OCI-LY1 (cell line): ENCODE measurements around the gene MCM10.
A peak's percentile ranks its signal among the peaks of the same experiment; 100 is the strongest.

Experiments
- CTCF ChIP-seq: fragments of 200-600 bp; sonication (generic), shearing (Covaris generic); IDR thresholded peaks from 2 replicates; pipeline ENCODE4 v1.5.1; 2017; ENCODE audit warnings: mild to moderate bottlenecking, antibody characterized with exemption, low read length, moderate library complexity, mixed read lengths
- EZH2 ChIP-seq: fragments of 200-600 bp; sonication (generic), shearing (Covaris generic); IDR thresholded peaks from 2 replicates; pipeline ENCODE4 v1.8.0; 2017; ENCODE audit warnings: borderline replicate concordance, mixed run types, mild to moderate bottlenecking, antibody characterized with exemption, low read length, moderate library complexity, mixed read lengths

GRCh38 chr10:13206546-13207443 lies 45.4 kb downstream of the MCM10 start:
- TF ChIP-seq CTCF, result peak; percentile 29; the same call in 1 of the 2 replicates
- TF ChIP-seq EZH2, result no peak
